Spleen (tissue), 11 donors: ENCODE data around the gene ZNF837. TPM values are rescaled to one million over a fixed set of nuclear protein-coding genes. Genes with fewer than 3 reads are reported as not detected.
A peak's percentile ranks its signal among the peaks of the same experiment; 100 is the strongest.

ENCODE experiments used
- DNase-seq: peaks from one replicate; pipeline ENCODE4 v3.0.0-alpha.2; 2020
- H3K27ac ChIP-seq, 8 donors: fragments of 200-600 bp; sonication (generic) in 7 of 8; 1 replicate in 4 of 8; 2 replicates in 4 of 8; pipeline versions ENCODE4 v1.5.0 to v1.8.0; 2016 to 2021; ENCODE audit warnings: inconsistent platforms in 4 of 8, mild to moderate bottlenecking in 4 of 8, moderate library complexity in 1 of 8
- H3K27me3 ChIP-seq, 7 donors: fragments of 200-600 bp; sonication (generic) in 6 of 7; replicated peaks in 1 of 7; 1 replicate in 4 of 7; 2 replicates in 3 of 7; pipeline versions ENCODE4 v1.5.0 to v1.8.0; 2016 to 2021; ENCODE audit warnings: inconsistent platforms in 3 of 7, mild to moderate bottlenecking in 1 of 7
- H3K36me3 ChIP-seq, 6 donors: fragments of 200-600 bp; sonication (generic) in 5 of 6; 1 replicate in 4 of 6; 2 replicates in 2 of 6; pipeline versions ENCODE4 v1.5.0 to v1.8.0; 2016 to 2021; ENCODE audit warnings: inconsistent platforms in 2 of 6
- H3K4me1 ChIP-seq, 6 donors: fragments of 200-600 bp; sonication (generic) in 5 of 6; 1 replicate in 3 of 6; 2 replicates in 3 of 6; pipeline versions ENCODE4 v1.5.0 to v1.8.0; 2016 to 2021; ENCODE audit warnings: inconsistent platforms in 3 of 6
- H3K4me3 ChIP-seq, 8 donors: fragments of 200-600 bp; sonication (generic) in 7 of 8; 1 replicate in 4 of 8; 2 replicates in 4 of 8; pipeline versions ENCODE4 v1.5.0 to v1.8.0; 2016 to 2021; ENCODE audit warnings: inconsistent platforms in 4 of 8, mild to moderate bottlenecking in 4 of 8, moderate library complexity in 2 of 8
- H3K9me3 ChIP-seq, 8 donors: fragments of 200-600 bp; sonication (generic) in 7 of 8; 1 replicate in 4 of 8; 2 replicates in 4 of 8; pipeline versions ENCODE4 v1.5.0 to v1.8.0; 2016 to 2021; ENCODE audit warnings: inconsistent platforms in 4 of 8
- CTCF ChIP-seq, 11 experiments: fragments of 200-600 bp in 7 of 11; fragments of 450-650 bp in 4 of 11; sonication (generic) in 4 of 11; IDR thresholded peaks in 8 of 11; conservative IDR thresholded peaks in 3 of 11; 1 replicate in 7 of 11; 2 replicates in 4 of 11; pipeline versions ENCODE4 v1.4.0 to v1.8.0; 2016 to 2021; ENCODE audit warnings: antibody characterized with exemption in 11 of 11, inconsistent platforms in 4 of 11, mild to moderate bottlenecking in 1 of 11
- POLR2A ChIP-seq, 3 donors: fragments of 450-650 bp; IDR thresholded peaks; one replicate each; pipeline ENCODE4 v1.5.1; 2017; ENCODE audit warnings: antibody characterized with exemption in 3 of 3, mild to moderate bottlenecking in 1 of 3
- POLR2AphosphoS5 ChIP-seq, 3 donors: sonication (generic); formaldehyde crosslinking; IDR thresholded peaks; one replicate each; pipeline ENCODE4 v1.5.1; 2017; ENCODE audit warnings: antibody characterized with exemption in 3 of 3
- WGBS, 5 donors: extraction: QIAGEN DNeasy Blood & Tissue Kit in 3 of 5; methylation state at CpG; one replicate each; pipeline versions ENCODE4 v1.1.5 to v1.1.7; 2013 to 2018; 5-methylcytosine and 5-hydroxymethylcytosine counted together
- intact Hi-C: fragments of 100-400 bp; cut with DNase I; formaldehyde crosslinking; loops from one replicate; pipeline ENCODE4 v1.15.0; 2023; ENCODE audit warnings: low total_unique reads
- polyA plus RNA-seq, 3 donors: library from polyadenylated mRNA; stranded (reverse); fragments of 200-250 nt; gene quantifications; one replicate each; pipeline ENCODE4 v1.2.1, GENCODE V29; 2013
- total RNA-seq, 7 donors: library from RNA; depleted of rRNA in 3 of 7; stranded (reverse); fragments of >200 nt in 3 of 7; fragmentation: NEBNext Ultra II Directional in 4 of 7; extraction: Animal tissue kit (Norgen Biotek cat#: 25700) in 4 of 7; gene quantifications; one replicate each; pipeline versions ENCODE4 v1.1.0 to v1.2.1, GENCODE V29; 2016 to 2021
- donor health status: healthy with polysubstance abuse.
- donor health status: DM: no; HTN: no; CAD: no; lungs with moderate emphysema.
- donor health status: DM: no; HTN: no; CAD: no.
- donor health status: Bipolar disorder and iron deficiency.
- donor health status: healthy.
- donor health status: DM: no; HTN: no; CAD: no.
- donor health status: DM: yes; HTN: yes; CAD: no.

The ZNF837 gene
- total and polyA plus RNA-seq, 10 donors = 2.2 to 6.1 (median 3.2) TPM

DNA sequence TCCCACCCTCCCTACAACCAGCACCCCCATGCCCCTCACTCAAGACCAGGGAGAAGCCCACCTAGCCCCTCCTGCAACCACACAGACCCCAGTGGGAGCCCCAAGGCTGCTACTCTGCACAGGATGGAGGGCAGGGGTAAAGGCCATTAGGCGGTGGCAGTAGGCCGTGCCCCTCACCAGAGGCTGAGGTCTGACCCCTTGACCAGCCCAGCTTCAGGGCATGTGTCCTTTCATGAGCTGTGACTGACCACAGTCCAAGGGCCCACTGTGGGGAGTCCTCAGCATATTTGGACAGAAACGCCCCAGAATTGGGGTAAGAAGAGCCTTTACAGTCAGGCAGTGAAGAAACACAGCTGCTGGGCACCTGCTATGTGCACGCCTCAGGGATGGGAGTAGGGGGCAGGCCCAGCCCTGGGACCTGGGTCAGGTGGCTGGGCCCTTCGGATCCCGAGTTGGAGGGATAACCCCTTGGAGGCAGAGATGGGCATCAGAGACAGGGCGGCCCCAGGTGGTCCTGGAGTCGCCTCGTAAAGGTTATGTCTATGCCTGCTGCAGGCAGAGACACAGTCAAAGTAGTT, 4.6 kb upstream of the ZNF837 start:
- peak; percentile 77 for DNase-seq
- Histone ChIP-seq H3K4me1 (peaks cover 22 to 71% (median 53%) of the 10 kb centered on the region in 6 donors), H3K4me3 (peak overlapping the region in 5 of 8 donors; percentile 70 to 93 (median 77)), H3K36me3 (peaks cover 0 to 26% (median 19%) of the 10 kb centered on the region in 6 donors), H3K9me3 (no peaks in the 10 kb centered on the region), H3K27ac (peak overlapping the region in 7 of 8 donors; percentile 93 to 99 (median 97)), H3K27me3 (no peaks in the 10 kb centered on the region)
- WGBS, 5 donors = 76 to 89% (median 84%) methylated on average over 6 to 9 of the region's 9 CpGs
- intact Hi-C loops = no loop called here
- TF ChIP-seq POLR2A (IDR thresholded peaks at IDR 0.05) (no peak), CTCF (IDR thresholded peaks at IDR 0.05 in 8 of 11, conservative IDR thresholded peaks at IDR 0.05 in 3 of 11) (no peak), POLR2AphosphoS5 (IDR thresholded peaks at IDR 0.05) (no peak)

GRCh38 chr19:58382997-58383603, 2.3 kb upstream of the ZNF837 start:
- Histone ChIP-seq H3K4me3 (no peak overlapping the region), H3K9me3 (no peaks in the 10 kb centered on the region), H3K27me3 (no peaks in the 10 kb centered on the region), H3K36me3 (peaks cover 0 to 3% (median under 1%) of the 10 kb centered on the region in 6 donors), H3K27ac (no peak overlapping the region), H3K4me1 (peaks cover 37 to 66% (median 50%) of the 10 kb centered on the region in 6 donors)
- WGBS, 5 donors = 92 to 98% (median 96%) methylated on average over 4 to 6 of the region's 6 CpGs
- no peak for TF ChIP-seq POLR2A (IDR thresholded peaks at IDR 0.05)
- no peak for TF ChIP-seq POLR2AphosphoS5 (IDR thresholded peaks at IDR 0.05)
- TF ChIP-seq CTCF (IDR thresholded peaks at IDR 0.05 in 8 of 11, conservative IDR thresholded peaks at IDR 0.05 in 3 of 11) = no peak
- peak; percentile 66 for DNase-seq
- intact Hi-C loops = no loop called here

DNA sequence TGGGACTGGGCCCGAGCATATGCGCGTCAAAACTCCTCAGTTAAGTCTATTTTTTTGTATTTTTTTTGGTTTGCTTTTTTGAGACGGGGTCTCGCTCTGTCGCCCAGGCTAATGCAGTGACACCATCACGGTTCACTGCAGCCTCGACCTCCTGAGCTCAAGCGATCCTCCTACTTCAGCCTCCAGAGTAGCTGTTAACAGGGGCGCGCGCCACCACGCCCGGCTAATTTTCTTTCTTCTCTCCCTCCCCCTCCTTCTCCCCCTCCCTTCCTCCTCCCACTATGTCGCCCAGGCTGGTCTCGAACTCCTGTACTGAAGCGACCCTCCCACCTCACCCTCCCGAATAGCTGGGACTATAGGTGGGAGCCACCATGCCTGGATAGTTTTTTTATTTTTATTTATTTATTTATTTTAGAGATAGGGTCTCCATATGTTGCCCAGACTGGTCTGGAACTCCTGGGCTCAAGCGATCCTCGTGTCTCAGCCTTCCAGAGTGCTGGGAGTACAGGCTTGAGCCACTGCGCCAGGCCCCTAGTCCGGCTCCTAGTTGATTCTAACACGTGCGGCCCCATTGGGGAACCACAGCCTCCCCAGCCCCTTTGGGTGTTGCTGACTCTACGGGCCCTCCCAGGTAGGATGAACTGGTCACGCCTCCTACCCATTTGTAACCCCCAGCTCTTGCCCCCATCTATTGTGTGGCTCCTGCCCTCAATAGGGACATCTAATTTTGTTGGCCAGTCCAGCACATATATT, 806 bp upstream of the ZNF837 start:
- TF ChIP-seq POLR2AphosphoS5 (IDR thresholded peaks at IDR 0.05) = no peak
- TF ChIP-seq POLR2A (IDR thresholded peaks at IDR 0.05) = no peak
- no peak for TF ChIP-seq CTCF (IDR thresholded peaks at IDR 0.05 in 8 of 11, conservative IDR thresholded peaks at IDR 0.05 in 3 of 11)
- Histone ChIP-seq H3K4me3 (peak overlapping the region; percentile 60 to 98 (median 83)), H3K27ac (peak overlapping the region; percentile 66 to 100 (median 96)), H3K36me3 (no peaks in the 10 kb centered on the region), H3K4me1 (peaks cover 30 to 57% (median 43%) of the 10 kb centered on the region in 6 donors), H3K9me3 (no peaks in the 10 kb centered on the region), H3K27me3 (no peaks in the 10 kb centered on the region)
- DNase-seq = peak; percentile 85
- 27 to 32% (median 31%) methylated on average over 26 of the region's 26 CpGs for WGBS, 5 donors
- intact Hi-C loops = no loop called here
